Measurements from ENCODE around the gene MBD5.

MBD5 gene

DNA sequence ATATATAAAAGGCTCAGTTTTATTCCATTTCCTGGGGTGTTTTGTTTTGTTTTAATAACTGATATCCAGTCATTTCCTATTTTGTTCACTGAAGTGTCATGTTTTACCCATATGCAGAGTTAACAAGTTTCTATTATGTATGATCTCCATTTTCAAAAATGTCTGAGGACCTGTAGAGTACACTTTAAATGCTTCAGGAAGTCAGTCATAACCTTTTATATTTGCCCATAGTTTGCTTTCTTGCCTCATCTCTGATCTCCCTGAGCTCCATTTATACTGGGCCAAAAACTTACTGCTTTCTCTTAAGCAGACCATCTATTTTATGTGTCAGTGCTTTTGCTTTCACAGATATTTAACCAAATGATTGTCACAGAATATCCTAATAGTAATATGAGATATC is 278.7 kb downstream of the MBD5 start:
- Histone ChIP-seq H3K23ac (ENCODE audit: low read depth, low read length, poor library complexity) (no peak overlapping the region), H3K18ac (ENCODE audit: low read length) (no peak overlapping the region), H4K91ac (ENCODE audit: low read depth, low read length, poor library complexity) (no peak overlapping the region), H3K4ac (ENCODE audit: low read length) (no peak overlapping the region), H3K4me1 (ENCODE audit: control insufficient read depth in 2 of 2, insufficient read depth in 1 of 2, low read depth in 1 of 2, low read length in 2 of 2) (peaks cover 2 to 14% of the 10 kb centered on the region in 2 donors), H3K36me3 (replicated peaks in 1 of 2; ENCODE audit: control insufficient read depth in 2 of 2, insufficient read depth in 2 of 2, low read length in 2 of 2) (no peaks in the 10 kb centered on the region), H2AFZ (ENCODE audit: low read length) (no peak overlapping the region), H2BK12ac (ENCODE audit: low read length) (no peak overlapping the region), H3K9me3 (replicated peaks in 1 of 2; ENCODE audit: control insufficient read depth in 2 of 2, insufficient read depth in 1 of 2, low read depth in 1 of 2, low read length in 2 of 2) (no peaks in the 10 kb centered on the region), H3K27me3 (ENCODE audit: control insufficient read depth in 3 of 3, insufficient read depth in 3 of 3, low read depth in 1 of 3, low read length in 3 of 3) (no peaks in the 10 kb centered on the region), H3K27ac (replicated peaks; ENCODE audit: low read length) (no peak overlapping the region), H2BK120ac (ENCODE audit: low read depth, low read length) (no peak overlapping the region), H2BK15ac (ENCODE audit: low read length) (no peak overlapping the region), H3K9ac (ENCODE audit: low read depth, low read length, poor library complexity) (no peak overlapping the region), H3K4me2 (ENCODE audit: insufficient read depth, low read length, poor library complexity, severe bottlenecking) (no peak overlapping the region), H3K14ac (ENCODE audit: low read length) (no peak overlapping the region), H2BK5ac (ENCODE audit: low read length) (no peak overlapping the region), H4K8ac (ENCODE audit: low read depth, low read length) (no peak overlapping the region), H3K4me3 (ENCODE audit: low read length in 2 of 2) (no peak overlapping the region), H3K79me1 (ENCODE audit: low read depth, low read length) (peaks cover 2% of the 10 kb centered on the region), H2AK5ac (ENCODE audit: low read depth, low read length) (no peak overlapping the region)
- DNase-seq (ENCODE audit: low spot score) = no peak

DNA sequence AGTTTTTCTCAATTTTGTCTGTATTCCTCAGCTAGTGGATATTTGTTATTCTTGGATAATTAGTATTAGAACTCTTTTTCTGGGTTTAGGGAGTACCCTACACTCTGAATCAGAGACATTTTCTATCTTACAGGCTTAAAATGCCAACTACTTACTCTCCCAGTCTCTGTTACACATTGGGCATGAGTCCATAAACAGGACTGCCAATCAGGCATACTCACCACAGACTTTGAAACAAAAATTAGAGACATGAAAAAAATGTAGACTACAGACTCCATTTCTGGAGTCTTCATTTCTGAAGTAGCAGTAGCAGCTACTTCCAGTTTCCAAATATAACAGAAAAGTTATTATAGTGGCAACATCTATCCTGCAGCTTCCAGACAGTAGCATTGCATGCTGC is 279.7 kb downstream of the MBD5 start:
- no peak overlapping the region for H3K23ac ChIP-seq (ENCODE audit: low read depth, low read length, poor library complexity)
- H2BK5ac ChIP-seq (ENCODE audit: low read length) = no peak overlapping the region
- no peak overlapping the region for H3K4ac ChIP-seq (ENCODE audit: low read length)
- H3K9me3 ChIP-seq (replicated peaks in 1 of 2; ENCODE audit: control insufficient read depth in 2 of 2, insufficient read depth in 1 of 2, low read depth in 1 of 2, low read length in 2 of 2) = no peaks in the 10 kb centered on the region
- no peak overlapping the region for H3K27ac ChIP-seq (replicated peaks; ENCODE audit: low read length)
- no peak overlapping the region for H3K4me3 ChIP-seq (ENCODE audit: low read length in 2 of 2)
- H4K8ac ChIP-seq (ENCODE audit: low read depth, low read length) = no peak overlapping the region
- no peak overlapping the region for H2BK120ac ChIP-seq (ENCODE audit: low read depth, low read length)
- no peak overlapping the region for H3K9ac ChIP-seq (ENCODE audit: low read depth, low read length, poor library complexity)
- no peak for DNase-seq (ENCODE audit: low spot score)
- no peak overlapping the region for H2AK5ac ChIP-seq (ENCODE audit: low read depth, low read length)
- no peak overlapping the region for H2BK12ac ChIP-seq (ENCODE audit: low read length)
- no peak overlapping the region for H2AFZ ChIP-seq (ENCODE audit: low read length)
- no peaks in the 10 kb centered on the region for H3K36me3 ChIP-seq (replicated peaks in 1 of 2; ENCODE audit: control insufficient read depth in 2 of 2, insufficient read depth in 2 of 2, low read length in 2 of 2)
- H3K4me2 ChIP-seq (ENCODE audit: insufficient read depth, low read length, poor library complexity, severe bottlenecking) = no peak overlapping the region
- H3K4me1 ChIP-seq (ENCODE audit: control insufficient read depth in 2 of 2, insufficient read depth in 1 of 2, low read depth in 1 of 2, low read length in 2 of 2) = peaks cover 2 to 18% of the 10 kb centered on the region in 2 donors
- no peaks in the 10 kb centered on the region for H3K27me3 ChIP-seq (ENCODE audit: control insufficient read depth in 3 of 3, insufficient read depth in 3 of 3, low read depth in 1 of 3, low read length in 3 of 3)
- H3K18ac ChIP-seq (ENCODE audit: low read length) = no peak overlapping the region
- peaks cover 2% of the 10 kb centered on the region for H3K79me1 ChIP-seq (ENCODE audit: low read depth, low read length)
- no peak overlapping the region for H3K14ac ChIP-seq (ENCODE audit: low read length)
- no peak overlapping the region for H2BK15ac ChIP-seq (ENCODE audit: low read length)
- H4K91ac ChIP-seq (ENCODE audit: low read depth, low read length, poor library complexity) = no peak overlapping the region

DNA sequence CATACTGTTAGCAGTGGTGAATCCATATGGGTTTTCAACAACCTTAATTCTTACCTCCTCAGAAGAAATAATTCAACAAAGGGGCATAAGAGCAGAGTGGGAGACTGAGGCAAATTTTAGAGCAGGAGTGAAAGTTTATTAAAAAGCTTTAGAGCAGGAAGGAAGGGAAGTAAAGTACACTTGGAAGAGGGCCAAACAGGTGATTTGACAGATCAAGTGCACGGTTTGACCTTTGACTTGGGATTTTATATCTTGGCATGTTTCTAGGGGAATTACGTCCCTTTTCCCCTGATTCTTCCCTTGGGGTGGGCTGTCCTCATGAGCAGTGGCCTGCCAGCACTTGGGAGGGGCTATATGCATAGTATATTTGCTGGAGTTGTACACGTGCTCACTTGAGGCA is 280.5 kb downstream of the MBD5 start:
- no peak overlapping the region for H3K14ac ChIP-seq (ENCODE audit: low read length)
- H3K79me1 ChIP-seq (ENCODE audit: low read depth, low read length) = peaks cover 2% of the 10 kb centered on the region
- H2BK5ac ChIP-seq (ENCODE audit: low read length) = no peak overlapping the region
- H3K9ac ChIP-seq (ENCODE audit: low read depth, low read length, poor library complexity) = no peak overlapping the region
- no peak overlapping the region for H3K4me2 ChIP-seq (ENCODE audit: insufficient read depth, low read length, poor library complexity, severe bottlenecking)
- H3K18ac ChIP-seq (ENCODE audit: low read length) = no peak overlapping the region
- no peaks in the 10 kb centered on the region for H3K27me3 ChIP-seq (ENCODE audit: control insufficient read depth in 3 of 3, insufficient read depth in 3 of 3, low read depth in 1 of 3, low read length in 3 of 3)
- no peak overlapping the region for H3K4ac ChIP-seq (ENCODE audit: low read length)
- no peak overlapping the region for H3K23ac ChIP-seq (ENCODE audit: low read depth, low read length, poor library complexity)
- H2AFZ ChIP-seq (ENCODE audit: low read length) = no peak overlapping the region
- H3K27ac ChIP-seq (replicated peaks; ENCODE audit: low read length) = no peak overlapping the region
- no peak overlapping the region for H2AK5ac ChIP-seq (ENCODE audit: low read depth, low read length)
- no CpG with 5 or more reads among the region's 3 CpGs for WGBS, 2 donors (ENCODE audit: extremely low coverage in 2 of 2, insufficient read length in 2 of 2, insufficient replicate concordance in 1 of 2)
- no peaks in the 10 kb centered on the region for H3K36me3 ChIP-seq (replicated peaks in 1 of 2; ENCODE audit: control insufficient read depth in 2 of 2, insufficient read depth in 2 of 2, low read length in 2 of 2)
- H3K4me3 ChIP-seq (ENCODE audit: low read length in 2 of 2) = no peak overlapping the region
- H2BK12ac ChIP-seq (ENCODE audit: low read length) = no peak overlapping the region
- no peaks in the 10 kb centered on the region for H3K9me3 ChIP-seq (replicated peaks in 1 of 2; ENCODE audit: control insufficient read depth in 2 of 2, insufficient read depth in 1 of 2, low read depth in 1 of 2, low read length in 2 of 2)
- DNase-seq (ENCODE audit: low spot score) = no peak
- no peak overlapping the region for H4K91ac ChIP-seq (ENCODE audit: low read depth, low read length, poor library complexity)
- H2BK120ac ChIP-seq (ENCODE audit: low read depth, low read length) = no peak overlapping the region
- no peak overlapping the region for H4K8ac ChIP-seq (ENCODE audit: low read depth, low read length)
- peaks cover 2 to 25% of the 10 kb centered on the region in 2 donors for H3K4me1 ChIP-seq (ENCODE audit: control insufficient read depth in 2 of 2, insufficient read depth in 1 of 2, low read depth in 1 of 2, low read length in 2 of 2)
- H2BK15ac ChIP-seq (ENCODE audit: low read length) = no peak overlapping the region

DNA sequence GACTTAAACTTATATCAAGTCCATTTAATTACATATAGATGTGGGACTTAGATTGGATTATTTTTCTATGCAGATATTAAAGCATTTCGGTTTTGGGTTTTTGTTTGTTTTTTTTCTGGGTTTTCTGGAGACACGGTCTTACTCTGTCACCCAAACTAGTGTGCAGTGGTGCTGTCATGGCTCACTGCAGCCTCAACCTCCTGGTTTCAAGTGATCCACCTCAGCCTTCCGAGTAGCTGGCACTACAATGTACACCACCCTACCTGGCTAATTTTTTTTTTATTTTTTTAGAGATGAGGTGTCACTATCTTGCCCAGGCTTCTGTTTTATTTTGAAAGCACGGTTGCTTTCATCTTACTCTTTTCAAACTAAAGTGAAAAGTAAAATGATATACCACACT is 281.6 kb downstream of the MBD5 start:
- no peak overlapping the region for H4K8ac ChIP-seq (ENCODE audit: low read depth, low read length)
- no CpG with 5 or more reads among the region's 4 CpGs for WGBS, 2 donors (ENCODE audit: extremely low coverage in 2 of 2, insufficient read length in 2 of 2, insufficient replicate concordance in 1 of 2)

More for the DNA sequence above, 281.6 kb downstream of the MBD5 start:
- no peak overlapping the region for H3K4me2 ChIP-seq (ENCODE audit: insufficient read depth, low read length, poor library complexity, severe bottlenecking)
- H3K23ac ChIP-seq (ENCODE audit: low read depth, low read length, poor library complexity) = no peak overlapping the region
- peaks cover 2 to 25% of the 10 kb centered on the region in 2 donors for H3K4me1 ChIP-seq (ENCODE audit: control insufficient read depth in 2 of 2, insufficient read depth in 1 of 2, low read depth in 1 of 2, low read length in 2 of 2)
- no peaks in the 10 kb centered on the region for H3K79me1 ChIP-seq (ENCODE audit: low read depth, low read length)
- H4K91ac ChIP-seq (ENCODE audit: low read depth, low read length, poor library complexity) = no peak overlapping the region
- no peak overlapping the region for H2AFZ ChIP-seq (ENCODE audit: low read length)
- no peak overlapping the region for H3K14ac ChIP-seq (ENCODE audit: low read length)
- no peak overlapping the region for H3K18ac ChIP-seq (ENCODE audit: low read length)
- H3K9ac ChIP-seq (ENCODE audit: low read depth, low read length, poor library complexity) = no peak overlapping the region
- H2BK5ac ChIP-seq (ENCODE audit: low read length) = no peak overlapping the region
- H3K27ac ChIP-seq (replicated peaks; ENCODE audit: low read length) = no peak overlapping the region
- no peak for DNase-seq (ENCODE audit: low spot score)
- no peaks in the 10 kb centered on the region for H3K9me3 ChIP-seq (replicated peaks in 1 of 2; ENCODE audit: control insufficient read depth in 2 of 2, insufficient read depth in 1 of 2, low read depth in 1 of 2, low read length in 2 of 2)
- no peak overlapping the region for H2AK5ac ChIP-seq (ENCODE audit: low read depth, low read length)
- no peaks in the 10 kb centered on the region for H3K27me3 ChIP-seq (ENCODE audit: control insufficient read depth in 3 of 3, insufficient read depth in 3 of 3, low read depth in 1 of 3, low read length in 3 of 3)
- H3K36me3 ChIP-seq (replicated peaks in 1 of 2; ENCODE audit: control insufficient read depth in 2 of 2, insufficient read depth in 2 of 2, low read length in 2 of 2) = no peaks in the 10 kb centered on the region
- no peak overlapping the region for H3K4ac ChIP-seq (ENCODE audit: low read length)
- H3K4me3 ChIP-seq (ENCODE audit: low read length in 2 of 2) = no peak overlapping the region
- H2BK15ac ChIP-seq (ENCODE audit: low read length) = no peak overlapping the region
- H2BK12ac ChIP-seq (ENCODE audit: low read length) = no peak overlapping the region
- H2BK120ac ChIP-seq (ENCODE audit: low read depth, low read length) = no peak overlapping the region
